HG02678 (cell line): Measurements from ENCODE around the gene ANO3.
"Not testable (repeated sequence)": the region's sequence is repeated elsewhere in the genome, so short reads cannot be mapped to it uniquely, and the experiment has no call there.

Source experiments
- ATAC-seq: cut with Tn5 transposase; IDR thresholded peaks from one replicate; pipeline ENCODE4 v1.9.1; 2021; ENCODE audit warnings: mild to moderate bottlenecking, moderate library complexity; ENCODE audit not compliant: unreplicated experiment

Gene ANO3

GRCh38 chr11:26331911-26332571 lies at the start of gene ANO3:
Gene ANO3 (plus strand): TSS chr11:26332130. CDS start chr11:26332276, 146 bp downstream.
- peak; percentile 94 for ATAC-seq

DNA sequence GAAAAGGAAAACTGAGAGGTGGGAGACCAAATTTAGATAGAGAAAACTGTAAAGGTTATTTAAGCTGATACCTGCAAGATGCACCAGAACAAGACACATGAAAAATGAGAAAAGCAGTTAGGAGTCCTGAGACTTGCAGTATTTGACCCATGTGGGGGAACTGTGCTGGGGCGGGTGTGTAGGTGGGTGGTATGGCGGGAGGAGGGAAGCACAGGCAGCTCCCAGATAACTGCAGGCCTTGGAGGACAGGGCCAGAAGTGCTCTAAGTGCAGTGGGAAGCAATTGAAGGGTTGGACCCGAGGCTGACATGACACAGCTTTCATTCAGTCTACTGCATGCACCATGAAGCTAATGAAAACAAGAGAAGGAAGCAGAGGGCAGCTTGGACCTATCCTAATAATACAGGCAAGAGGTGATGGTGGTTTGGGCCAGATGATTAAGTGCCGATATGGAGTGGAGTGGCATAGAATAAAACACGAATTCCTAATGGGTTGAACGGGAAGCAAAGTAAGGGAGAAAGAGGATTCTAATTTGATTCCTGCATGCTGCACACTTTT lies 48.0 kb upstream of the ANO3 start:
- no peak for ATAC-seq

DNA sequence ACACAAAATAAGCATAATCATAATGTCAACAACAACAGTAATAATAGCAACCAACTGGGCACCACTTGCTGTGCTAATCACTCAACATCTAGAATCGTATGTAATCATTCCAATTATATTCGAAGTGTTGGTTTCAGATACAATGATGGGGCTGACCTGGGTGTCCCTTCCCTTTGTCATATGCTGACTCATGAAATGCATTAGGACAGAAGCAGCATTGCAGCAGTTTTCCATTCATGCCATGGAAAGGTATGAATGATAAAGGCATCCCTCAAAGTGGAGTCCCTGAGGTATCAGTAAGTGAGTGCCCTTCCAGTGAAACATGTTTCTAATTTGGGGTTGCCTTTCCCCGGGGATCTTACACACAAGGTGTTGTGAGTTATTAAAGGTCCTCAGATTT lies 46.3 kb upstream of the ANO3 start:
- no peak for ATAC-seq

- no peak for ATAC-seq
Observed at GRCh38 chr11:26286472-26287066, 45.4 kb upstream of the ANO3 start.

- ATAC-seq = no peak
Observed at GRCh38 chr11:26287067-26287518, 44.8 kb upstream of the ANO3 start.

DNA sequence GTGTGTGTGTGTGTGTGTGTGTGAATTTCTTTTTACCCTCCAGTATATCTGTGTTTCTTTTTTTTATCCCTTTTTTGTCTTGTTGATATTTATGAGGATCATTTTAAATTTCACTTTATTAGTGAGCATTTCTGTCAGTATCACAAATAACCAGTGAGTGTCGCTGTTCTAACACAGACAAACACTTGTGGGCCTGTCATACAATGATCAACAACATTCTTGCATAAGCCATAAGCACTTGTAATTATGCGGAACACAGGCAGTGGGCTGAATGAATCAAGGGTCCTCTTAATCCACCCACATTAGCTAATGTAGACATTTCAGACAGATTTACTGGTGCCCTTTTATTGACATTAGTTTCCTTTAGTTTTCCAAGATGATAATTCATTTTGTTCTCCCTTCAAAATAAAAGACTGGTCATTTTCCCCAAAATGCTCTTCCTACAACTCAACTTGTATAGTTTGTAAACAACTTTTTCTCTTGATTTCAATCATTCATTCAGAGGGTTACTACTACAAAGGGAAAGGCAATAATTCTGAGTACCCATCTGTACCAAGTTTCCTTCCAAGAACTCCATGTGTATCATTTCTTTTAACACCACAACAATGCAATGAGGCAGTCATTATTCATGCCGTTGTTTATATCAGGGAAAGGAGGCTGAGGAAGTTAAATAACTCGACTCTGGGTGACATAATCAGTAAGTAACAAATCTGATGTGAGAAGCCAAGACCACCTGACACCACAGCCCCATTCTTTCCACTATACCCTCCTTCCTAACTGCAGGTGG lies 34.5 kb upstream of the ANO3 start:
- peak; percentile 92 for ATAC-seq

DNA sequence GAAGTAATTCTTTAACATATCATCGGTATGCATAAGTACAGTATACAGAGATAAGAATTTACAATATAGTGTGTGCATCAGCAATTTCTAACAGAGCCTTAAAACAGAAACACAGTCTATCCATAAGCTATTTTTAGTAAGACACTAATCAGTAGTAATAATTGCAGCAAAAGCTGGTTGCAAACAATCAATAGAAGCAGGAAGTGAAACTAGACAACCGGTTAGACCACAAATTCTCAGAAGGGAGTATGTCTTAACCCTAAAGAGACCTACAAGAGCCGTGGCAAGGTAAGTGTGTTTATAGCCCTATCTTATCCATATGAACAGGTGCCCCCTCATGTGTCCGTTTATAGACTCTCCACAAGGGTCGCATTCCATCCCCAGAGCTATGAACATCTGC lies 15.6 kb upstream of the ANO3 start:
- not testable (repeated sequence) for ATAC-seq

DNA sequence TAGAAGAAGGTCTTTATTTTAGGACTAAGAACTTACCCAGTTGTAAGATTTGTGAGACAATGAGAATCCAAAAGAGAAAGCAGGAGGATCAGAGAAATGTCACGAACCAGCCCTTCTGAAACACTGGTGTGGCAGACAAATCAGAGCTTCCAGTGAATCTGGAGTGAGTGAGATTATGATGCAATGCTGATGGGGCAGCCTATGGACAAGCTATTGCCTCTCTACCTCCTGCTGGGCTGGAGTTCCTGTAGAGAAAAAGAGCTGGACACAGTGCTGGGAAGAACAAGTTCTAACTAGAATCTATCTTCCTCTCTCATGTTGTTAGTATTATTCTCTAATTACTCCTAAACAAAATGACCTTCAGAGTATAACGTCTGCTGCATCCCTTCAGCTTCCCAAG lies 12.0 kb upstream of the ANO3 start:
- ATAC-seq = no peak

- no peak for ATAC-seq
Observed at GRCh38 chr11:26321516-26321915, 10.4 kb upstream of the ANO3 start.

DNA sequence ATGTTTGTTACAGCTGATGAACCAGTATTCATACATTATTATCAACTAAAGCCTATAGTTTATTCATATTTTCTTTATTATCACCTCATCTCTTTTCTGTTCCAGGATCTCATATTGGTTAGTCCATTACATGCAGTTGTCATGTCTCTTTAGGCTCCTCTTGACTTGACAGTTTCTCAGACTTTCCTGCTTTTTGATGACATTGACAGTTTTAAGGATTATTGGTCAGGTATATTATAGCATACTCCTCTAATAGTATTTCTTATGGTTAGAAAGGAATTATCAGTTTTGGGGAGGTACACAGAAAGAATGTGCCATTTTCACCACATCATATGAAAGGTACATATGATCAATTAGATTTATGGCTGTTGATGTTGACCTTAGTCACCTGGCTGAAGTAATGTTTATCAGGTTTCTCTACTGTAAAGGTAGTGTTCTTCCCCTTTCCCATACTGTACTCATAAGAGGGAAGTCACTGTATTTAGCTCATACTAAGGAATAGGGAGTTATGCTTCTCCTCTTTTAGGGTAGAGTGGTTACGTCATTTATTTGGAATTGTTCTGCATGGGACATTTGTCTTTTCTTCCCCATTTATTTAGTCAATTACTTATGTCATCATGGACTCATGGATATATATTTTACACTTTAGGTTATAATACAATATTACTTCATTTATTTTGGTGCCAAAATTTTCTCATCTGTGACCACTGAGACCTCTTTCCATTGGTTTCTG lies 9.4 kb upstream of the ANO3 start:
- no peak for ATAC-seq

DNA sequence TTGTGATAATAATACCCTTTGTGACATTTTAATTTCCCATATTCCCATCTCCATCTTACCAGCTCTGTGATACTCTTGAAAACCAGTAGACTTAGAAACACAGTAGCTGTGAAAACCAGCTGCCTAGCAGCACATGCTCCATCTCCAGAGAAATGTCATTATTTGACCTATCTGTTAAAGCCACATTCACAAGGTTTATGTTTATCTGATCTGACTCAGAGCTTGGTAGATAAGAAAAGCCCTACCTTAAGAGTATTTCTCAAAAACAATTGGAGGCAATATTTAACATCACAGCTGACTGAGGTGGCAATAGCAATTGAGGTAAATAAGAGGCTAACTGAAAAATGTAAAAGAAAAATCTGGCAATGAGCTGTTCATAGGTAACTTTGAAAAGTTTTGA lies 8.1 kb upstream of the ANO3 start:
- ATAC-seq = no peak

GRCh38 chr11:26324270-26324669 lies 7.7 kb upstream of the ANO3 start:
- ATAC-seq = no peak

- no peak for ATAC-seq
Observed at GRCh38 chr11:26326793-26327400, 5.0 kb upstream of the ANO3 start.

DNA sequence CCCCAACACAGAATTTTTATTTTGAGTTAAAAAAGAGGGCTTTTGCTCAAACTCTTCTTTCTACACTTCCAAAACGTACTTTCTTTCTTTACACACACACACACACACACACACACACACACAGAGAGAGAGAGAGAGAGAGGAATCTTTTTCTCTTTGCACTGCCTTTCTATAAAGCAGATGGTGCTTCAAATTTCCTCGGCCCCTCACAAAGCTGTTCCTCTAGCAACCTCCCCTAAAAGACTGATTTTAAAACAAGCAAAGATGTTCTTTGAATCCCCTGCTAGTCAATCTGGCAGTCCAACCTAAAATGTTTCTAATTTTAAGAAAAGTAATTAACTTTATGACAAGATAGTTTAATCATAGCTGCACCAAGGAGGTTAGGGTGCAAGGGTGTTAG lies 2.7 kb upstream of the ANO3 start:
- no peak for ATAC-seq

DNA sequence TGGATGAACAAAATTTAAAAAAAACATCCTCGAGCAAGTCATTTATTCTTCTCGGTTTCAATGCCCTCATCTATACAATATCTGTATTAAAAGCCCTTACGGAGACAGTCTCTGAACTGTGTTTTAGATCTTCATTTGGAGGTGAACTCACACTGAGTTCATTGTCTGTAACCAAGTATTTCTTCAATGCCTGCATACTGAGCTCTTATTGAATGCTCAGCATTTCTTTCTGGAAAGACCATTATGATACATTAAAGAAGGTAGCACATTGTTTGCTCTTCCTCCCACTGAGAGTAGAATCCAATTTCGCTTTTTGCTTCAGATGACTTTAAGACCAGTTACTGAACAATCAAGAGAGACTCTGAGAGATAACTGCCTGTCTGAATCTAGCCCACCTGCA lies 1.7 kb upstream of the ANO3 start:
- ATAC-seq = no peak

GRCh38 chr11:26332572-26332915 lies 614 bp downstream of the ANO3 start:
- no peak for ATAC-seq

GRCh38 chr11:26333906-26334305 lies 2.0 kb downstream of the ANO3 start:
- no peak for ATAC-seq

DNA sequence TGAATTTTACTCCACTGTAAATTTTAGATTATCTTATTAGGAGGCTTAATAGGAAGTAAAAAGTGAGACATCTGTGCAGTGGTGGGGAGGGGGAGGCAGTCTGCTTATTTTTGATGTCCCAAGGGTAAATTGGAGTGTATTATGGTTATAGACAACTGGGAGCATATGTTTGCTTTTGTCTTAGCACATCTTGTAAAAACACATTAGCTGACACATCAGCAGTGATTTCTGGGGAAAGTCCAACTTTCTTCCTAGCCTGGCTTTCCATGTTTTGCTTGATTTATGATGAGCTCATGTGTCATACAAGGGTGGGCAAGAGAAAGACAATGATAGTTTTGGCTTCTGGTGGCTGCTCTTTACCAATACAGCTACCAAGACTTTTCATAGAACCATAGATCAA lies 4.0 kb downstream of the ANO3 start:
- ATAC-seq = no peak

GRCh38 chr11:26344647-26345046 lies 12.7 kb downstream of the ANO3 start:
- no peak for ATAC-seq

GRCh38 chr11:26348776-26349175 lies 16.8 kb downstream of the ANO3 start:
- no peak for ATAC-seq

GRCh38 chr11:26350002-26350401 lies 18.1 kb downstream of the ANO3 start:
- ATAC-seq = no peak
